ENCODE data around the gene GABARAPL1. TPM values are rescaled to one million over a fixed set of nuclear protein-coding genes. Genes with fewer than 3 reads are reported as not detected.
"Not testable (repeated sequence)": the region's sequence is repeated elsewhere in the genome, so short reads cannot be mapped to it uniquely, and the experiment has no call there.

Gene GABARAPL1
- polyA plus RNA-seq, 6 donors from 2014 or later = 1.3 to 2.8 (median 2.1) TPM; not detected in 1

- H3K9me3 Mint-ChIP-seq; H3K36me3 Mint-ChIP-seq; ATAC-seq (ENCODE audit: low read depth in 2 of 2); DNase-seq; H3K27me3 Mint-ChIP-seq; H3K27ac Mint-ChIP-seq: not testable (repeated sequence)
- Mint-ChIP-seq H3K4me3 (peak overlapping the region in 1 of 8 donors; percentile 52), H3K4me1 (peaks cover 4 to 12% (median 10%) of the 10 kb centered on the region in 3 donors)
These were observed 12.7 kb downstream of the GABARAPL1 start for GRCh38 chr12:10225426-10225825.

DNA sequence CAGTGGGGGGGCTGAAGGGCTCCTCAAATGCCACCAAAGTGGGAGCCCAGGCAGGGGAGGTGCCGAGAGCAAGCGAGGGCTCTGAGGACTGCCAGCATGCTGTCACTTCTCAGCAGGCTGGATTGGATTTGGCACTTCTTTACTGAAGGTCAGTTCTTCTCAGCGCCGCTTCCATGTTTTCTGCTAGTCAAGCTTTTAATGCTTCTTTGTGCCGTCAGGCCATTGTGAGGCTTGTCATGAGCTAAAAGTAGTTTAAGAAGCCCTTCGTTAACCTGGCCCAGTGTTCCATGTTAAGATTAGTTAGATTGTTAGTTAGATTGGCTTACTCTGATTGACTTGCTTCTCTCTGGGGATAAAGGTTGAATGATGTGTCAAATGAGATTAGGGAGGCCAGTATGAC lies 13.4 kb downstream of the GABARAPL1 start:
- no peak for ATAC-seq (ENCODE audit: low read depth in 2 of 2)
- Mint-ChIP-seq H3K4me1 (peaks cover 4 to 12% (median 10%) of the 10 kb centered on the region in 3 donors), H3K27ac (no peak overlapping the region), H3K27me3 (peaks cover 5 to 7% (median 7%) of the 10 kb centered on the region in 3 donors), H3K9me3 (no peaks in the 10 kb centered on the region), H3K4me3 (peak overlapping the region in 1 of 8 donors; percentile 4), H3K36me3 (no peaks in the 10 kb centered on the region)
- no peak for DNase-seq

GRCh38 chr12:10226731-10227130 lies 14.1 kb downstream of the GABARAPL1 start:
- peaks cover 4 to 12% (median 10%) of the 10 kb centered on the region in 3 donors for H3K4me1 Mint-ChIP-seq
- H3K36me3 Mint-ChIP-seq = no peaks in the 10 kb centered on the region
- ATAC-seq (ENCODE audit: low read depth in 2 of 2) (no peak), DNase-seq (no peak)
- H3K4me3 Mint-ChIP-seq = peak overlapping the region in 2 of 8 donors; percentile 17 to 29
- H3K9me3 Mint-ChIP-seq = no peaks in the 10 kb centered on the region
- H3K27ac Mint-ChIP-seq = no peak overlapping the region
- peaks cover 2 to 5% (median 3%) of the 10 kb centered on the region in 3 donors for H3K27me3 Mint-ChIP-seq

GRCh38 chr12:10227648-10228047 lies 15.0 kb downstream of the GABARAPL1 start:
- DNase-seq (no peak), ATAC-seq (ENCODE audit: low read depth in 2 of 2) (peak; percentile 20 to 32)
- Mint-ChIP-seq H3K36me3 (no peaks in the 10 kb centered on the region), H3K4me3 (peak overlapping the region in 1 of 8 donors; percentile 57), H3K27ac (peak overlapping the region in 1 of 6 donors; percentile 10), H3K27me3 (peaks cover 0 to 5% (median 0%) of the 10 kb centered on the region in 3 donors), H3K9me3 (no peaks in the 10 kb centered on the region), H3K4me1 (peaks cover 4 to 12% (median 10%) of the 10 kb centered on the region in 3 donors)

DNA sequence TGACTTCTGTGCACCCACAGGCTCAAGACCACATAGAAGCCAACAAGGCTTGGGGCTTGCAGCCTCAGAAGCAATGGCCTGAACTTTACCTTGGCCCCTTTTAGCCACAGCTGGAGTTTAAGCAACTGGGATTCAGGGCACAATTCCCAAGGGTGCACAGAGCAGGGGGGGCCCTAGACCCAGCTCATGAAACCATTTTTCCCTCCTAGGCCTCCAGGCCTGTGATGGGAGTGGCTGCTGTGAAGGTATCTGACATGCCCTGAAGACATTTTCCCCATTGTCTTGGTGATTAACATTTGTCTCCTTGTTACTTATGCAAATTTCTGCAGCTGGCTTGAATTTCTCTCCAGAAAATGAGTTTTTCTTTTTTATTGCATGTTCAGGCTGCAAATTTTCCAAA lies 21.9 kb downstream of the GABARAPL1 start:
- H3K36me3 Mint-ChIP-seq = peaks cover 6 to 14% of the 10 kb centered on the region in 2 donors
- H3K27me3 Mint-ChIP-seq = peaks cover 0 to 11% (median 5%) of the 10 kb centered on the region in 3 donors

GRCh38 chr12:10235761-10236631 lies 23.3 kb downstream of the GABARAPL1 start:
- Mint-ChIP-seq H3K27ac (no peak overlapping the region), H3K4me1 (peaks cover 0 to 4% (median 0%) of the 10 kb centered on the region in 3 donors), H3K27me3 (peaks cover 8 to 19% (median 18%) of the 10 kb centered on the region in 3 donors), H3K4me3 (no peak overlapping the region), H3K36me3 (peaks cover 6 to 14% of the 10 kb centered on the region in 2 donors), H3K9me3 (peaks cover 5 to 24% (median 21%) of the 10 kb centered on the region in 7 donors)
- ATAC-seq (ENCODE audit: low read depth in 2 of 2) = peak; percentile 40 to 67
- peak; percentile 32 for DNase-seq

More for the DNA sequence above, 21.9 kb downstream of the GABARAPL1 start:
- ATAC-seq (ENCODE audit: low read depth in 2 of 2) (no peak), DNase-seq (no peak)
- H3K9me3 Mint-ChIP-seq = peaks cover 5 to 24% (median 21%) of the 10 kb centered on the region in 7 donors
- no peak overlapping the region for H3K4me3 Mint-ChIP-seq
- H3K27ac Mint-ChIP-seq = no peak overlapping the region
- peaks cover 0 to 4% (median 0%) of the 10 kb centered on the region in 3 donors for H3K4me1 Mint-ChIP-seq

DNA sequence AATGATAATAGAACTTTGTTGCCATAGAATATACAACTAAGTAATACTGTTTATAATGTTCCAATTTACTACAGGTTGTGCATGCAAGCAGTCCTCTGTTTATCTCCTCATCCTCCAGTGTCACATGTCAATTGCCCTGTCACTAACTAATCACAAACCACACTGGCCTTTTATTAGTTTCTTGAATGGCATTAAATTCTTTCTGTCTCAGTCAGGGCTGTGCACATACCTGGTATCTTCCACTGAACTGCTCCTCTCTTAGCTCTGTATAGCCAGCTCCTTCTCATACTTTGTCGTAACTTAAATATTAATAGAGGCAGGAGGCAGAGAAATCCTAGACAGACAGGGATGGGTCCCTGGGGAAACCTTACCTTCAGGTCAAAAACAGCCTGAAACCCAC lies 24.0 kb downstream of the GABARAPL1 start:
- peaks cover 0 to 4% (median 0%) of the 10 kb centered on the region in 3 donors for H3K4me1 Mint-ChIP-seq
- ATAC-seq (ENCODE audit: low read depth in 2 of 2) (no peak), DNase-seq (no peak)
- H3K27ac Mint-ChIP-seq = no peak overlapping the region
- peaks cover 5 to 24% (median 21%) of the 10 kb centered on the region in 7 donors for H3K9me3 Mint-ChIP-seq
- no peak overlapping the region for H3K4me3 Mint-ChIP-seq
- peaks cover 10 to 24% (median 21%) of the 10 kb centered on the region in 3 donors for H3K27me3 Mint-ChIP-seq
- peaks cover 6 to 14% of the 10 kb centered on the region in 2 donors for H3K36me3 Mint-ChIP-seq

DNA sequence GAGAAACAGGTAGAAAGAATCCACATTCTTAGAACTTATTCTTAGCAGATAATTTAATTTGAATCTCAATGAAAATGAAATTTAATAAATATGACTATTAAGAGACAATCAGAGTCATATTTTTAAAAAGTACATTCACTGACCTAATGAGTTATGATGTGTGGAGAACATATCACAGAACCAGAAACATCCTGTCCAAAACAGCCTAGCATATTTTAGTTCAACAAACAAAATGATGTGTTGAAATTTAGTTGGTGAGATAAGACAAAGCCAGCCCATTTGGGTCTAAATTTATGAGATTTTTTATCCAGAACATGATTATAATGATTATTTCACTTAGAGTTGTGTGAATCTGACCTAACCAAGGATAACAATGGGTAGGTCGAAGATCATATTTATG lies 25.8 kb downstream of the GABARAPL1 start:
- Mint-ChIP-seq H3K9me3 (peaks cover 5 to 23% (median 18%) of the 10 kb centered on the region in 7 donors), H3K4me3 (no peak overlapping the region), H3K27me3 (peaks cover 16 to 34% (median 30%) of the 10 kb centered on the region in 3 donors), H3K4me1 (peaks cover 3 to 8% (median 5%) of the 10 kb centered on the region in 3 donors), H3K36me3 (peaks cover 6 to 14% of the 10 kb centered on the region in 2 donors), H3K27ac (no peak overlapping the region)
- no peak for DNase-seq
- ATAC-seq (ENCODE audit: low read depth in 2 of 2) = no peak

- DNase-seq (no peak), ATAC-seq (ENCODE audit: low read depth in 2 of 2) (no peak)
- Mint-ChIP-seq H3K27ac (no peak overlapping the region), H3K4me1 (peaks cover 8 to 11% (median 9%) of the 10 kb centered on the region in 3 donors), H3K27me3 (peaks cover 16 to 30% (median 30%) of the 10 kb centered on the region in 3 donors), H3K4me3 (no peak overlapping the region), H3K36me3 (no peaks in the 10 kb centered on the region), H3K9me3 (no peaks in the 10 kb centered on the region)
These were observed 28.6 kb downstream of the GABARAPL1 start for GRCh38 chr12:10241290-10241689.

- Mint-ChIP-seq H3K27ac (no peak overlapping the region), H3K4me3 (no peak overlapping the region)
These were observed 29.1 kb downstream of the GABARAPL1 start for GRCh38 chr12:10241727-10242126.

DNA sequence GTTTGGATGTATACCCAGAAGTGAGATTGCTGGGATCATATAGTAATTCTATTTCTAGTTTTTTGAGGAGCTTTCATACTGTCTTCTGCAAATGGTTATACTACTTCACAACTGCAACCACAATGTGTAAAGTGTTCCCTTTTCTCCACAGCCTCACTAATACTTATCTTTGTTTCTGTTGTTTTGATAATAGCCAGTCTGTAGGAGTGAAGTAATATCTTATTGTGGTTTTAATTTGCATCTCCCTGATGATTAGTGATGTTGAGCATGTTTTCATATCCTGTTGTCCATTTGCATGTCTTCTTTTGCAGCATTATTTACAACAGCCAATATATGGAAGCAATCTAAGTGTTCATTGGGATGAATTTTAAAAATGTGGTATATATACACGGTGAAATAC lies 29.9 kb downstream of the GABARAPL1 start:
- Mint-ChIP-seq H3K36me3 (no peaks in the 10 kb centered on the region), H3K27me3 (peaks cover 16 to 30% (median 30%) of the 10 kb centered on the region in 3 donors), H3K27ac (no peak overlapping the region), H3K4me3 (no peak overlapping the region), H3K9me3 (no peaks in the 10 kb centered on the region), H3K4me1 (peaks cover 9 to 11% (median 11%) of the 10 kb centered on the region in 3 donors)
- DNase-seq = no peak
- no peak for ATAC-seq (ENCODE audit: low read depth in 2 of 2)

More at GRCh38 chr12:10241727-10242126, 29.1 kb downstream of the GABARAPL1 start:
- H3K27me3 Mint-ChIP-seq = peaks cover 16 to 30% (median 30%) of the 10 kb centered on the region in 3 donors
- ATAC-seq (ENCODE audit: low read depth in 2 of 2) (no peak), DNase-seq (no peak)
- no peaks in the 10 kb centered on the region for H3K9me3 Mint-ChIP-seq
- no peaks in the 10 kb centered on the region for H3K36me3 Mint-ChIP-seq
- peaks cover 8 to 11% (median 9%) of the 10 kb centered on the region in 3 donors for H3K4me1 Mint-ChIP-seq

- Mint-ChIP-seq H3K4me3 (peak overlapping the region in 7 of 8 donors; percentile 0 to 86 (median 73)), H3K36me3 (no peaks in the 10 kb centered on the region), H3K9me3 (no peaks in the 10 kb centered on the region), H3K27me3 (peaks cover 16 to 30% (median 23%) of the 10 kb centered on the region in 3 donors), H3K4me1 (peaks cover 9 to 11% (median 11%) of the 10 kb centered on the region in 3 donors), H3K27ac (no peak overlapping the region)
- ATAC-seq (ENCODE audit: low read depth in 2 of 2) (peak; percentile 50 to 54), DNase-seq (no peak)
These were observed 31.3 kb downstream of the GABARAPL1 start for GRCh38 chr12:10243818-10244520.

GRCh38 chr12:10247436-10248058 lies 34.9 kb downstream of the GABARAPL1 start:
- no peak overlapping the region for H3K27ac Mint-ChIP-seq
- peaks cover 11 to 22% (median 12%) of the 10 kb centered on the region in 3 donors for H3K4me1 Mint-ChIP-seq
- H3K4me3 Mint-ChIP-seq = no peak overlapping the region
- H3K36me3 Mint-ChIP-seq = no peaks in the 10 kb centered on the region
- peaks cover 5 to 15% (median 6%) of the 10 kb centered on the region in 3 donors for H3K27me3 Mint-ChIP-seq
- ATAC-seq (ENCODE audit: low read depth in 2 of 2) (no peak), DNase-seq (no peak)
- H3K9me3 Mint-ChIP-seq = peaks cover 0 to under 1% (median 0%) of the 10 kb centered on the region in 7 donors

All from naive B cell (primary cell).